Right lobe of liver (tissue), 6 donors: Measurements from ENCODE around the gene STX17. TPM values are rescaled to one million over a fixed set of nuclear protein-coding genes. Genes with fewer than 3 reads are reported as not detected.
A peak's percentile ranks its signal among the peaks of the same experiment; 100 is the strongest.

Source experiments
- ATAC-seq, 4 donors: fragments of 200-7000 bp; cut with Tn5 transposase; one replicate each; pipeline ENCODE4 v1.9.1; 2020; ENCODE audit warnings: mild to moderate bottlenecking in 4 of 4, moderate library complexity in 4 of 4
- DNase-seq, 3 donors: peaks; one replicate each; pipeline ENCODE4 v3.0.0-alpha.2; 2020
- H3K27ac ChIP-seq, 3 donors: fragments of 200-600 bp; one replicate each; pipeline ENCODE4 v1.8.0; 2022
- H3K27me3 ChIP-seq, 2 donors: fragments of 200-600 bp; one replicate each; pipeline ENCODE4 v1.8.0; 2022
- H3K36me3 ChIP-seq, 4 donors: fragments of 200-600 bp; sonication (generic) in 1 of 4; one replicate each; pipeline versions ENCODE4 v1.5.1 to v1.8.0; 2017 to 2022; ENCODE audit warnings: control low read depth in 1 of 4
- H3K4me1 ChIP-seq, 4 donors: fragments of 200-600 bp; sonication (generic) in 1 of 4; one replicate each; pipeline versions ENCODE4 v1.5.1 to v1.8.0; 2017 to 2022; ENCODE audit warnings: control low read depth in 1 of 4
- H3K4me3 ChIP-seq, 3 donors: fragments of 200-600 bp; one replicate each; pipeline ENCODE4 v1.8.0; 2022
- H3K9me3 ChIP-seq, 4 donors: fragments of 200-600 bp; sonication (generic) in 1 of 4; one replicate each; pipeline versions ENCODE4 v1.5.1 to v1.8.0; 2017 to 2022; ENCODE audit warnings: control low read depth in 1 of 4
- CTCF ChIP-seq, 4 donors: fragments of 200-600 bp in 3 of 4; fragments of 450-650 bp in 1 of 4; IDR thresholded peaks; one replicate each; pipeline versions ENCODE4 v1.5.1 to v1.8.0; 2016 to 2022; ENCODE audit warnings: antibody characterized with exemption in 4 of 4, mild to moderate bottlenecking in 2 of 4
- POLR2A ChIP-seq: fragments of 450-650 bp; IDR thresholded peaks from one replicate; pipeline ENCODE4 v1.6.1; 2017; ENCODE audit warnings: antibody characterized with exemption, mild to moderate bottlenecking
- WGBS: methylation state at CpG from one replicate; pipeline ENCODE4 v1.1.6; 2018; ENCODE audit warnings: low coverage, low lambda C conversion rate; ENCODE audit not compliant: insufficient coverage; ENCODE audit errors: missing lambda C conversion rate; 5-methylcytosine and 5-hydroxymethylcytosine counted together
- intact Hi-C, 2 donors: fragments of 100-400 bp; cut with DNase I; formaldehyde crosslinking; loops; one replicate each; pipeline versions ENCODE4 v1.11.2 to v1.14.1; 2022
- total RNA-seq, 6 experiments: library from RNA; depleted of rRNA in 2 of 6; stranded (reverse); fragments of >200 nt in 2 of 6; fragmentation: NEBNext Ultra II Directional in 3 of 6; extraction: Animal tissue kit (Norgen Biotek cat#: 25700) in 3 of 6; gene quantifications; one replicate each; pipeline versions ENCODE4 v1.1.0 to v1.2.4, GENCODE V29; 2016 to 2023
- donor health status: DM: no; HTN: yes; CAD: no.
- donor health status: DM: no; HTN: no; CAD: no.
- donor health status: DM: no; HTN: no; CAD: no.
- donor health status: DM: no; HTN: yes; CAD: no.
- donor health status: DM: no; HTN: yes; CAD: no.

The STX17 gene
- total RNA-seq, 6 experiments from 2014 or later: 19.9 to 28.2 (median 23.2) TPM

- intact Hi-C loops: no loop called here
- peak overlapping the region; percentile 14 to 61 (median 48) for H3K27ac ChIP-seq
- TF ChIP-seq POLR2A (no peak), CTCF (IDR thresholded peaks at IDR 0.05) (no peak)
- no peaks in the 10 kb centered on the region for H3K36me3 ChIP-seq
- H3K27me3 ChIP-seq: no peaks in the 10 kb centered on the region
- 55% methylated on average over 6 of the region's 6 CpGs for WGBS
- ATAC-seq (peak; percentile 83 to 91 (median 89)), DNase-seq (no peak)
- H3K4me3 ChIP-seq: peak overlapping the region in 1 of 3 donors; percentile 4
- H3K4me1 ChIP-seq: peaks cover 0 to 35% (median 11%) of the 10 kb centered on the region in 4 donors
- H3K9me3 ChIP-seq: no peaks in the 10 kb centered on the region
Measured at GRCh38 chr9:99931155-99931840, 24.8 kb downstream of the STX17 start.

- intact Hi-C loops: no loop called here
- 100% methylated on average over 4 of the region's 4 CpGs for WGBS
- no peak overlapping the region for H3K4me3 ChIP-seq
Measured at GRCh38 chr9:99936947-99937587, 30.6 kb downstream of the STX17 start.

GRCh38 chr9:99947395-99947794 is 40.9 kb downstream of the STX17 start:
- no peak for DNase-seq
- Histone ChIP-seq H3K27ac (no peak overlapping the region), H3K36me3 (peaks cover 0 to 8% (median 2%) of the 10 kb centered on the region in 4 donors), H3K4me3 (no peak overlapping the region), H3K4me1 (no peaks in the 10 kb centered on the region), H3K27me3 (no peaks in the 10 kb centered on the region), H3K9me3 (no peaks in the 10 kb centered on the region)
- ATAC-seq: no peak
- intact Hi-C loops: no loop called here
- no peak for TF ChIP-seq POLR2A
- no peak for TF ChIP-seq CTCF (IDR thresholded peaks at IDR 0.05)
- WGBS: 67% methylated on average over 3 of the region's 3 CpGs

More at GRCh38 chr9:99936947-99937587, 30.6 kb downstream of the STX17 start:
- DNase-seq (no peak), ATAC-seq (no peak)
- no peaks in the 10 kb centered on the region for H3K27me3 ChIP-seq
- H3K36me3 ChIP-seq: no peaks in the 10 kb centered on the region
- peaks cover 0 to 12% (median 4%) of the 10 kb centered on the region in 4 donors for H3K4me1 ChIP-seq
- H3K9me3 ChIP-seq: peaks cover 0 to 3% (median 0%) of the 10 kb centered on the region in 4 donors
- TF ChIP-seq POLR2A (no peak), CTCF (IDR thresholded peaks at IDR 0.05) (no peak)
- H3K27ac ChIP-seq: no peak overlapping the region

GRCh38 chr9:99948482-99948881 is 42.0 kb downstream of the STX17 start:
- Histone ChIP-seq H3K27ac (no peak overlapping the region), H3K9me3 (no peaks in the 10 kb centered on the region), H3K4me3 (no peak overlapping the region), H3K27me3 (no peaks in the 10 kb centered on the region), H3K4me1 (no peaks in the 10 kb centered on the region), H3K36me3 (peaks cover 0 to 12% (median 2%) of the 10 kb centered on the region in 4 donors)
- DNase-seq (no peak), ATAC-seq (no peak)
- intact Hi-C loops: no loop called here
- TF ChIP-seq CTCF (IDR thresholded peaks at IDR 0.05) (no peak), POLR2A (no peak)
- 91% methylated on average over 2 of the region's 2 CpGs for WGBS
